CD14-positive monocyte (primary cell): Measurements from ENCODE around the gene DAPK2. TPM values are rescaled to one million over a fixed set of nuclear protein-coding genes. Genes with fewer than 3 reads are reported as not detected.

ENCODE experiments used
- DNase-seq, 3 donors: peaks; one replicate each; pipeline ENCODE4 v3.0.0-alpha.2; 2011 to 2022
- H2AFZ ChIP-seq: 2 replicates; pipeline ENCODE4 v1.6.0; 2012; ENCODE audit warnings: mild to moderate bottlenecking, low read depth, low read length, inconsistent platforms; ENCODE audit not compliant: insufficient read depth, poor library complexity, severe bottlenecking
- H3K27ac ChIP-seq, 2 donors: 1 replicate in 1 of 2; 2 replicates in 1 of 2; pipeline ENCODE4 v1.5.1; 2012 to 2013; ENCODE audit warnings: low read length in 2 of 2, control low read depth in 1 of 2, inconsistent platforms in 1 of 2, low read depth in 1 of 2, mild to moderate bottlenecking in 1 of 2
- H3K27me3 ChIP-seq, 2 donors: one replicate each; pipeline versions ENCODE4 v1.6.0 to v1.6.1; 2011 to 2013; ENCODE audit warnings: low read length in 2 of 2; ENCODE audit not compliant: control insufficient read depth in 2 of 2, insufficient read depth in 2 of 2
- H3K36me3 ChIP-seq, 2 donors: replicated peaks in 1 of 2; 1 replicate in 1 of 2; 2 replicates in 1 of 2; pipeline versions ENCODE4 v1.5.1 to v1.6.1; 2012 to 2013; ENCODE audit warnings: low read length in 2 of 2, control low read depth in 1 of 2, inconsistent platforms in 1 of 2, mild to moderate bottlenecking in 1 of 2; ENCODE audit not compliant: insufficient read depth in 2 of 2, control insufficient read depth in 1 of 2
- H3K4me1 ChIP-seq, 2 donors: 1 replicate in 1 of 2; 2 replicates in 1 of 2; pipeline versions ENCODE4 v1.5.1 to v1.6.1; 2012 to 2013; ENCODE audit warnings: low read length in 2 of 2, control low read depth in 1 of 2, inconsistent platforms in 1 of 2, mild to moderate bottlenecking in 1 of 2, moderate library complexity in 1 of 2; ENCODE audit not compliant: insufficient read depth in 2 of 2, control insufficient read depth in 1 of 2
- H3K4me2 ChIP-seq: replicated peaks from 2 replicates; pipeline ENCODE3; 2012; ENCODE audit warnings: low read length, moderate library complexity, mild to moderate bottlenecking; ENCODE audit not compliant: poor library complexity, severe bottlenecking; ENCODE audit errors: extremely low read depth
- H3K4me3 ChIP-seq, 3 experiments: fragments of 200-600 bp in 1 of 3; sonication (generic) in 1 of 3; replicated peaks in 1 of 3; 1 replicate in 2 of 3; 2 replicates in 1 of 3; pipeline ENCODE4 v1.5.1; 2011 to 2013; ENCODE audit warnings: low read length in 3 of 3, mild to moderate bottlenecking in 3 of 3, control low read depth in 2 of 3, low read depth in 2 of 3, inconsistent platforms in 1 of 3, moderate library complexity in 1 of 3
- H3K79me2 ChIP-seq: 2 replicates; pipeline ENCODE4 v1.6.0; 2012; ENCODE audit warnings: mild to moderate bottlenecking, control low read depth, inconsistent platforms, low read length, moderate library complexity; ENCODE audit not compliant: insufficient read depth
- H3K9ac ChIP-seq: 2 replicates; pipeline ENCODE4 v1.6.0; 2017; ENCODE audit warnings: low read length, mild to moderate bottlenecking; ENCODE audit not compliant: insufficient read depth, poor library complexity, severe bottlenecking
- H3K9me3 ChIP-seq, 2 donors: replicated peaks in 1 of 2; 1 replicate in 1 of 2; 2 replicates in 1 of 2; pipeline versions ENCODE4 v1.5.1 to v1.6.1; 2012 to 2013; ENCODE audit warnings: low read length in 2 of 2, control low read depth in 1 of 2; ENCODE audit not compliant: control insufficient read depth in 1 of 2, insufficient read depth in 1 of 2
- H4K20me1 ChIP-seq: 2 replicates; pipeline ENCODE4 v1.6.0; 2012; ENCODE audit warnings: mild to moderate bottlenecking, low read length, control low read depth, moderate library complexity; ENCODE audit not compliant: insufficient read depth
- H3K27ac Mint-ChIP-seq, 7 donors: one replicate each; pipeline ENCODE4 v1.8.0; 2020; ENCODE audit warnings: mild to moderate bottlenecking in 7 of 7, mixed read lengths in 7 of 7, moderate library complexity in 6 of 7, inconsistent platforms in 2 of 7
- H3K27me3 Mint-ChIP-seq, 3 donors: one replicate each; pipeline ENCODE4 v1.8.0; 2021 to 2022; ENCODE audit warnings: low read depth in 3 of 3, mild to moderate bottlenecking in 3 of 3, mixed read lengths in 3 of 3, moderate library complexity in 3 of 3, inconsistent platforms in 1 of 3
- H3K36me3 Mint-ChIP-seq, 2 donors: one replicate each; pipeline ENCODE4 v1.8.0; 2020; ENCODE audit warnings: mixed read lengths in 2 of 2, inconsistent platforms in 1 of 2, mild to moderate bottlenecking in 1 of 2
- H3K4me1 Mint-ChIP-seq: one replicate; pipeline ENCODE4 v1.8.0; 2020; ENCODE audit warnings: mild to moderate bottlenecking, mixed read lengths
- H3K4me3 Mint-ChIP-seq, 2 donors: one replicate each; pipeline ENCODE4 v1.8.0; 2020; ENCODE audit warnings: mild to moderate bottlenecking in 2 of 2, mixed read lengths in 2 of 2, moderate library complexity in 1 of 2
- H3K9me3 Mint-ChIP-seq, 7 donors: one replicate each; pipeline ENCODE4 v1.8.0; 2020 to 2022; ENCODE audit warnings: mixed read lengths in 7 of 7, mild to moderate bottlenecking in 6 of 7, moderate library complexity in 6 of 7, inconsistent platforms in 2 of 7
- WGBS: methylation state at CpG from one replicate; pipeline ENCODE4 v1.1.5; 2013; ENCODE audit warnings: missing lambda C conversion rate; ENCODE audit not compliant: insufficient coverage; 5-methylcytosine and 5-hydroxymethylcytosine counted together
- intact Hi-C, 2 donors: fragments of 100-400 bp; cut with micrococcal nuclease; formaldehyde crosslinking; loops; one replicate each; pipeline versions ENCODE4 v1.15.0 to v1.15.1; 2023
- polyA plus RNA-seq, 3 donors: library from polyadenylated mRNA; depleted of rRNA in 1 of 3; unstranded in 2 of 3; stranded (reverse) in 1 of 3; fragments of 300-500 nt in 2 of 3; fragments of >200 nt in 1 of 3; fragmentation: Illumina TruSeq in 2 of 3; gene quantifications; 1 replicate in 2 of 3; 2 replicates in 1 of 3; pipeline ENCODE4 v1.2.3, GENCODE V29; 2012 to 2021
- TF ChIP-seq, protein P1 (sequence below): fragments of 200-600 bp; IDR thresholded peaks from one replicate; pipeline ENCODE4 v1.8.0; 2022; ENCODE audit warnings: antibody characterized with exemption, mild to moderate bottlenecking

Gene DAPK2
- polyA plus RNA-seq, 3 donors, result 0.59 to 4.1 (median 2.1) TPM

DNA sequence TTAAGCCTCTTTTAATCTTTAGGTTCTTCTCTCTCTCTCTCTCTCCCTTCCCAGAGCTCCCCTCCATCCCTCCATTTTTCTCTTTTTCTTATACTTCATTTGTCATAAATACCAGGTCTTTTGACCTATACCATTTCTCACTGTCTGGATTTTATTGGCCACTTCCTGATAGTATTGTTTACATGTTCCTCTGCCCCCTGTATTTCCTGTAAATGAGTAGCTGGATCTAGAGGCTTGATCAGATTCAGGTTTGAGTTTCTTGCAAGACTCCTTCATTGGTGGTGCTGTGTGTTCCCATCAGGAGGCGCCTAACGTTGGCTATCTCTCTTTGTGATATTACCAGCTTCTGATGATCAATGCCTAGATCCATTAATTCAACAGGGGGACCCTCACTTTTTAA lies 42.2 kb downstream of the DAPK2 start:
- TF ChIP-seq, protein P1, sequence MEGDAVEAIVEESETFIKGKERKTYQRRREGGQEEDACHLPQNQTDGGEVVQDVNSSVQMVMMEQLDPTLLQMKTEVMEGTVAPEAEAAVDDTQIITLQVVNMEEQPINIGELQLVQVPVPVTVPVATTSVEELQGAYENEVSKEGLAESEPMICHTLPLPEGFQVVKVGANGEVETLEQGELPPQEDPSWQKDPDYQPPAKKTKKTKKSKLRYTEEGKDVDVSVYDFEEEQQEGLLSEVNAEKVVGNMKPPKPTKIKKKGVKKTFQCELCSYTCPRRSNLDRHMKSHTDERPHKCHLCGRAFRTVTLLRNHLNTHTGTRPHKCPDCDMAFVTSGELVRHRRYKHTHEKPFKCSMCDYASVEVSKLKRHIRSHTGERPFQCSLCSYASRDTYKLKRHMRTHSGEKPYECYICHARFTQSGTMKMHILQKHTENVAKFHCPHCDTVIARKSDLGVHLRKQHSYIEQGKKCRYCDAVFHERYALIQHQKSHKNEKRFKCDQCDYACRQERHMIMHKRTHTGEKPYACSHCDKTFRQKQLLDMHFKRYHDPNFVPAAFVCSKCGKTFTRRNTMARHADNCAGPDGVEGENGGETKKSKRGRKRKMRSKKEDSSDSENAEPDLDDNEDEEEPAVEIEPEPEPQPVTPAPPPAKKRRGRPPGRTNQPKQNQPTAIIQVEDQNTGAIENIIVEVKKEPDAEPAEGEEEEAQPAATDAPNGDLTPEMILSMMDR, result no peak
- intact Hi-C loops, result loop anchor here in 1 of 2 donors (5.0 kb wide), 1 partner anchor 38 kb away; no protein-coding TSS in a partner anchor
- peaks cover 50% of the 10 kb centered on the region for H3K4me1 Mint-ChIP-seq
- H3K36me3 Mint-ChIP-seq, result peaks cover 0 to 3% of the 10 kb centered on the region in 2 donors
- no peak for DNase-seq
- no peak overlapping the region for H3K4me3 ChIP-seq
- no peaks in the 10 kb centered on the region for H3K79me2 ChIP-seq
- WGBS, result 100% methylated on average over 2 of the region's 2 CpGs
- peaks cover 1 to 3% (median 2%) of the 10 kb centered on the region in 3 donors for H3K27me3 Mint-ChIP-seq
- H3K36me3 ChIP-seq, result no peaks in the 10 kb centered on the region
- H3K4me3 Mint-ChIP-seq, result no peak overlapping the region
- no peak overlapping the region for H3K4me2 ChIP-seq
- H3K27ac Mint-ChIP-seq, result no peak overlapping the region
- no peak overlapping the region for H2AFZ ChIP-seq
- H4K20me1 ChIP-seq, result no peaks in the 10 kb centered on the region
- no peak overlapping the region for H3K27ac ChIP-seq
- H3K4me1 ChIP-seq, result peaks cover 42 to 48% of the 10 kb centered on the region in 2 donors
- H3K9ac ChIP-seq, result no peak overlapping the region
- H3K27me3 ChIP-seq, result no peaks in the 10 kb centered on the region
- H3K9me3 Mint-ChIP-seq, result peaks cover 0 to 2% (median 0%) of the 10 kb centered on the region in 7 donors
- H3K9me3 ChIP-seq, result no peaks in the 10 kb centered on the region

DNA sequence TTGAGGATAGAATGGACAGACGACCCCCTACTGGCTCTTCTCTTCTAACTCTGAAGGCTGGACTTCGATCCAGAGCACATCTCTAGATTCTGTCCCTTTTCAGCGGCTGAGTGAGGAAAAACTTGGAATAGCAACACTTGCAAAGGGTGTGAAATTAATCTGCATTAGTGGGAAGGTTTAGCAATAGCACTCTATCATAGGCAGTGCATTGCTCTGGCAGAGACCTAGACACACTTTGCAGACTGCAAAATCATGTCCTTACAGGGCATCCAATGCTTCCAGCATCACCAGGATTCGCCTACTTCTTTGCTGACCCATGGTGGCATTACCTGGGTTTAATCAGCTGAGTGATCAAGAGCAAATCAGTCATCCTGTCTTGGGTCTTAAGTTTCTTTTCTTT lies 43.1 kb downstream of the DAPK2 start:
- H3K79me2 ChIP-seq, result no peaks in the 10 kb centered on the region
- no peaks in the 10 kb centered on the region for H4K20me1 ChIP-seq
- TF ChIP-seq, protein P1, result no peak
- H3K4me1 ChIP-seq, result peaks cover 47 to 51% of the 10 kb centered on the region in 2 donors
- no peak overlapping the region for H3K27ac Mint-ChIP-seq
- H3K27ac ChIP-seq, result no peak overlapping the region
- no peaks in the 10 kb centered on the region for H3K36me3 ChIP-seq
- no peaks in the 10 kb centered on the region for H3K27me3 ChIP-seq
- 93% methylated on average over 1 of the region's 4 CpGs for WGBS
- no peak overlapping the region for H3K4me3 ChIP-seq
- intact Hi-C loops, result loop anchor here in 1 of 2 donors (5.0 kb wide), 1 partner anchor 39 kb away; no protein-coding TSS in a partner anchor
- H3K4me1 Mint-ChIP-seq, result peaks cover 54% of the 10 kb centered on the region
- H3K4me3 Mint-ChIP-seq, result no peak overlapping the region
- no peak overlapping the region for H2AFZ ChIP-seq
- no peak for DNase-seq
- H3K27me3 Mint-ChIP-seq, result peaks cover 1 to 5% (median 2%) of the 10 kb centered on the region in 3 donors
- H3K36me3 Mint-ChIP-seq, result peaks cover 0 to 3% of the 10 kb centered on the region in 2 donors
- peaks cover 0 to 2% (median 0%) of the 10 kb centered on the region in 7 donors for H3K9me3 Mint-ChIP-seq
- H3K9ac ChIP-seq, result no peak overlapping the region
- no peaks in the 10 kb centered on the region for H3K9me3 ChIP-seq
- H3K4me2 ChIP-seq, result no peak overlapping the region
